HG03354 (cell line): ENCODE measurements around the gene ZCWPW1.
A peak's percentile ranks its signal among the peaks of the same experiment; 100 is the strongest.
"Not testable (repeated sequence)": the region's sequence is repeated elsewhere in the genome, so short reads cannot be mapped to it uniquely, and the experiment has no call there.

Experiments
- ATAC-seq: cut with Tn5 transposase; IDR thresholded peaks from one replicate; pipeline ENCODE4 v1.9.1; 2021; ENCODE audit warnings: mild to moderate bottlenecking; ENCODE audit not compliant: unreplicated experiment, poor library complexity, severe bottlenecking

The ZCWPW1 gene

DNA sequence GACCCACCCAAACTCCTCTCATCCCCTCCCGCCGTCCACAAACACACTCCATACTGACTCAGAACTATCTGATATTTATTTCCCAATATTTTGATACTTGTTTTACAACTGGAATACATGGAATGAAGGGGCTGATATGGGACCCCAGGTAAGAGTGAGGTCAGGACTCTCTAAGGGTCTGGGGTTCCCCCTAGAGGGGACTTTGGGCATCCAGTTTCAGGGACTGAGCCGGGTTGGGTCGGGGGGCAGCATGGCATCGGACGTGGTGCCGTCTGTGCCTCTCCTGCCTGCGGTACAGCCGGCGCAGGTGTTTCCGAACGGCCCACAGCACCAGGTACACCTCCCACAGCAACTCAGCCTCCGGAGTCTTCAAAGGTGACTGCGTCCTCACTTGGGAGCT, 28.1 kb upstream of the ZCWPW1 start:
- no peak for ATAC-seq

DNA sequence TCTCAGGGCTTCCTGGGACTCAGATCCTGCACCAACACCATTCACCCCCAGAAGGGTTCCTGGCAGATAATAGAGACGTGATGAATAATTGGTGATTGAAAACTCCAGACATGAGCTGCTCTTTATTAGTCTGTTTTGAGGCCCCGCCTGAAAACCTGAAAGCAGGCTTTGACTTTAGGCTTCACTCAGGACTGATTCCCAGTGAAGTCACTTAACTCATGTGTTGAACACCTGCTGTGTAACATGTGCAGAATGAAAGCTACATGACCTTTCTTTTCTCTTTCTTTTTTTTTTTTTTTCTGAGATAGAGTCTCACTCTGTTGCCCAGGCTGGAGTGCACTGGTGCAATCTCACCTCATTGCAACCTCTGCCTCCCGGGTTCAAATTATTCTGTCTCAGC, 26.7 kb upstream of the ZCWPW1 start:
- no peak for ATAC-seq

DNA sequence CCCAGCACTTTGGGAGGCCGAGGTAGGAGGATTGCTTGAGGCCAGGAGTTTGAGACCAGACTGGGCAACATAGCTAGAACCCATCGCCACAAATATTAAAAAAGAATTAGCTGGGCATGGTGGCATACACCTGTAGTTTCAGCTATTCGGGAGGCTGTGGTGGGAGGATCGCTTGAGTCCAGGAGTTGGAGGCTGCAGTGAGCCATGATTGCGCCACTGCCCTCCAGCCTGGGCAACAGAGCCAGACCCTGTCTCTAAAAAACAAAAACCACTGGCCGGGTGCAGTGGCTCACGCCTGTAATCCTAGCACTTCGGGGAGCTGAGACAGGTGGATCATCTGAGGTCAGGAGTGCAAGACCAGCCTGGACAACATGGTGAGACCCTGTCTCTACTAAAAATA, 25.4 kb upstream of the ZCWPW1 start:
- not testable (repeated sequence) for ATAC-seq

DNA sequence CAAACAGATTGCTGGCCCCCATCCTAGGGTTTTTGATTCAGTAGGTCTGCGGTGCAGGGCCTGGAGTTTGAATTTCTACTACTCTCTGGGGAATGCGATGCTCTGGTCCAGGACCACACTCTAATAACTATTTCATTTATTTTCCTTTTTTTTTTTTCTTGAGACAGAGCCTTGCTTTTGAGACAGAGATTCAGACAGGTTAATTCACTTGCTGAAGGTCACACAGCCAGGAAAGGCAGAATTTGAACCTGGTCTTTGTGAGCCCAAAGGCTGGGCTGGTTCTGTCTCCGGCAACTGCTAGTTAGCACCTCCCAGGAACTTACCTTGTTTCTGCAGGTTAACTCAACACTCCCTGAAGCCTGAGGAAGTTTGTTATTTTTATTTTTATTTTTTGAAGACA, 24.0 kb upstream of the ZCWPW1 start:
- no peak for ATAC-seq

DNA sequence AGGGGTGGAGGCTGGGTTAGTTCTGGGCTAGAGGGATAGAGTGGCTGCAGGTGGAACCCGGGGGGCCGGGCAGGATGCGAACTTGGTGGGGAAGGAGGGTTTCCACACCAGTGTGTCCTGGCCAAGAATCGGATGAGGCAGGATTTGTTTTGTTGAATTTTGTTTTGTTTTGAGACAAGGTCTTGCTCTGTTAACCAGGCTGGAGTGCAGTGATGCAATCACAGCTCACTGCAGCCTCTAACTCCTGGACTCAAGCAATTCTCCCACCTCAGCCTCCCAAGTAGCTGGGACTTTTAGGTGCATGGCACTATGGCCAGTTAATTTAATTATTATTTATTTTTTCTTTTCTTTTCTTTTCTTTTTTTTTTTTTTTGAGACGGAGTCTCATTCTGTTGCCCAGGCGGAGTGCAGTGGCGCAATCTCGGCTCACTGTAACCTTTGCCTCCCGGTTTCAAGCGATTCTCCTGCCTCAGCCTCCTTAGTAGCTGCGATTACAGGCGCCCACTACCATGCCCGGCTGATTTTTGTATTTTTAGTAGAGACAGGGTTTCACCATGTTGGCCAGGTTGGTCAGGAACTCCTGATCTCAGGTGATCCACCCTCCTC, 20.8 kb upstream of the ZCWPW1 start:
- ATAC-seq, result no peak

DNA sequence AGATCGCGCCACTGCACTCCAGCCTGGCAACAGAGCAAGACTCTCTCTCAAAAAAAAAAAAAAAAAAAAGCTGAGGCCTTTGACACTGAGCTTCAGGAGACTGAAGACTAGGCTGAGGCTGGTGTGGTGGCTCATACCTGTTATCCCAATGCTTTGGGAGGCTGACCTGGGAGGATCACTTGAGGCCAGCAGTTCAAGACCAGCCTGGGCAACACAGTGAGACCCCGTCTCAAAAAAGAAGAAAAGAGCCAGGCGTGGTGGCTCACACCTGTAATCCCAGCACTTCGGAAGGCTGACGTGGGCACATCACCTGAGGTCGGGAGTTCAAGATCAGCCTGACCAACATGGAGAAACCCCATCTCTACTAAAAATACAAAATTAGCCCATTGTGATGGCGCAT, 18.9 kb upstream of the ZCWPW1 start:
- ATAC-seq, result not testable (repeated sequence)

DNA sequence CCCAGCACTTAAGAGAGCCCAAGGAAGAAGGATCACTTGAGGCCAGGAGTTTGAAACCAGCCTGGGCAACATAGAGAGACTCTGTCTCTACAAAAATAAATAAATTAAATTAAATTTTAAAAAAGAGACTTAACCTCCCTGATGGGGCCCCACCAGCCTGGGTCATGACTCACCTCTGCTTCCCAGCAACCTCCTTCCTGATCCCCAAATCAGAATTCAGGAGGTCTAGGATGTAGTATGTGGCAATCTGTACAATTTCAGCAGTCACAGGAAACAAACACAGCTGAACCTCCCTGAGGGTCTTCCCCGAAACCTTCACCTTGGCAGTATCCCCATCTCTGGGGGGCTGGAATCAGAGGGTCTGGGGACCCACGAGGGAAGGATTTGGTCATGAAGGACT, 17.5 kb upstream of the ZCWPW1 start:
- ATAC-seq, result no peak

DNA sequence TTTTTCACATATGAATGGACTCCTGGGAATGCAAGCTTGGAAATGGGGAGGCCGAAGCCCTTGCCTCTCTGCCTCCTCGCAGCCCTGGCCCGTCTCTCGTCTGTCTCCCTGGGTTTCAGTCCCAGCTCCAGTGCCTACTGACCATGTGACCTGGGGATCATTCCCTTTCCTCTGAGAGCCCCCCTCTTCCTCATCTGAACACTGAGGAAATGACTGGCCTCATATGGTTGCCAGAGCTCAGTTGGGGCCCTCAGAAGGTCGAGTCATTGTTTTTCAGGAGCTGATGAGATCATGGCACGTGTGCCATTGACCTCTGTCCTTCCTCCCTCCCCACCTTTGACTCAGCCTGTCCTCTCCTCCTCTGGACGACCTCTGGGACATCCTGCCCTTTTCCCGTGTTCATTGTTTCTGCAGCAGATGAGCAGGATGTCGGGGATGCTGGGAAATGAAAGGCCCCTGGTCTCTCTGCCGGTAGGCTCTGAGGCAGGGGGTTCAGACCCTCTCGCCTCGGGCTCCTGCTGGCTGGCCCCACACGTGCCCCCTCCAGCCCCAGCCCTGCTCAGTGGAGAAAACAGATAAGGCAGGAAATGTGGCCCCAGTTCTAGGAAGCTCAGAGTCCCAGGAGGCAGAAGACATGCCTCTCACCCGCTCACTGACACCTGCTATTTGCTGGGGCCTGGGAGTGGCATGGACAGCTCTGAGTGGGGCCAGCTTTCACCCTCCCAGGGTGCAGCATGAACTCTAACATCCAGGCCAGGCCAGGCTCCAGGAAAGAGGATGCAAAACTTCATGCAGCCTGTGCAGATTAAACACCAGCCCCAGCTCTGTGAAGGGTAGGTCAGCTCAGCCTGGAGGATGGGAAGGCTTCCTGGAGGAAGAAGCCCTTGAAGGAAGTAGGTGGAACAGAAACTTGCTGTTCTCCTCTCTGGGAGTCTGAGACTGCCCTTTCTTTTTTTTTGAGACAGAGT, 16.1 kb upstream of the ZCWPW1 start:
- ATAC-seq, result no peak

DNA sequence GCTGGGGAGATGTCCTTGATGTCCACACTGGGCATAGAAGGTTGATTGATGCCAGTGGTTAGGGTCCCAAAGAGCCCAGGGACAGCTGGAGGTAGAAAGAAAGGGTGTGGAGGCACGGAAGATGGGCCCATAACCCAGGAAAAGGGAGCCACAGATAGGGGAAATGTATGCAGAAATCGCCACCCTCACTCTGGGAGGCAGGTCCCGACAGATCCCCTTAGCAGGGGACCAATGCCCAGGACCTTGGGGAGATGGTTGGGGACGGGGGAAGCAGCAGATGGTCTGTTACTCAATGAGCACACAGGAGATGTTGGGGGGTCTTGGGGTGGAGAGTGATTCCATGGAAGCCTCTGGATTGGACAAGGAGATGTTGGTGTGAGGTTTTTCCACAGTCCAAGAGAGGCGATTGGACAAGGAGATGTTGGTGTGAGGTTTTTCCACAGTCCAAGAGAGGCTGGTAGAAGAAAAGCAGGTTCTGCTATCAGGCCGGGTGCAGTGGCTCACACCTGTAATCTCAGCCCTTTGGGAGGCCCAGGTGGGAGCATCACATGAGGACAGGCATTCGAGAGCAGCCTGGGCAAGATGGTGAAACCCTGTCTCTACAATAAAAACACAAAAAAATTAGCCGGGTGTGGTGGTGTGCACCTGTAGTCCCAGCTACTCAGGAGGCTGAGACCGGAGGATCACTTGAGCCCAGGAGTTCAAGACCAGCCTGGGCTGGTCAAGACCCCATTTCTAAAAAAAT, 14.8 kb upstream of the ZCWPW1 start:
- no peak for ATAC-seq

DNA sequence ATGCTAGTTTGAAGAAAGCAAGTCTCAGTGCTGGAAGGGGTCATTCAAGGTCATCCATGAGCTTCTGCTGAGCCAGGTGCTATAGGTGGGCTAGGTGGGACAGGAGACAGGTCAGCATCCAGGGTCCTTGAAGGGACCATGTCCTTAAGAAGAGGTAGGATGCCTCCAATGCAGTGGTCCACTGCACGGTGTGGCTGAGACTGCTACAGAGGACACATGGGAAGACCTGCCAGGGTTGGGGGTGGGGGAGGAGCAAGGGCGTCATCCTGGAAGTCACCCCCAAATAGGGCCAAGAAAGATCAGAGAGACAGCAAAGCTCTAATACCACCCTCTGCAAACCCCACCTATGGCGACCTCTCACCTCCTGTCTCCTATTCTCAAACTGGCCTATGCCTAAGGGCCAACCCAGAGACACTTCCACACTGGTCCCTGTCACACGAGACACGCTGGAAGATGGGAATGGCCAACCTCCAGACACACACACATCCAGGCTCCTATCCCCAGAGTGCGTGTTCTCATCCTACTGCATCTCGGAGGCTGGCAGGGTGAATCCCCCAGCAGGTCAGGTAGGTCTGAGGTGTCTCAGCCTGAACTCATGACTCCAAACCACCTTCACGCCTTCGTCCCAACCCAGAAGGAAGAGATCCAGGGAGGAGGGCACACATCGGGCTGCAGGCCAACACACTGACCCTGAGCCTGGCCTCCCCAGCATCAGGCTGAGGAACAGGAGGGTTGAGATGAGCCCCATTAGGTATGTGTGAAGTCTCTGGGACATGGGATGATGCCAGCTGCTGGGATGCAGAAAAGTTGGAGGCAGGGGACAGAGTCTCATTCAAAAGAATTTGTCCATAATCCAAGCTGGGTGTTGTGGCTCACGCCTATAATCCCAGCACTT, 13.4 kb upstream of the ZCWPW1 start:
- no peak for ATAC-seq

DNA sequence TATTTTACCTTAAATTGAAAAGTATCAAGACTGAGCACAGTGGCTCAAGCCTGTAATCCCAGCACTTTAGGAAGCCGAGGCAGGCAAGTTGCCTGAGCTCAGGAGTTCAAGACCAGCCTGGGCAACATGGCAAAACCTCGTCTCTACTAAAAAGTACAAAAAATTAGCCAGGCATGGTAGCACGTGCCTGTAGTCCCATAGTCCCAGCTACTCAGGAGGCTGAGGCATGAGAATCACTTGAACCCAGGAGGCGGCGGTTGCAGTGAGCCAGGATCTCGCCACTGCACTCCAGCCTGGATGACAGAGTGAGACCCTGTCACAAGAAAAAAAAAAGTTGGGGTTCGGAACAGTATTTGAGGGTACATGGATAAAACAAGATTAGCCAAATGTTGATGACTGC, 10.7 kb upstream of the ZCWPW1 start:
- not testable (repeated sequence) for ATAC-seq

DNA sequence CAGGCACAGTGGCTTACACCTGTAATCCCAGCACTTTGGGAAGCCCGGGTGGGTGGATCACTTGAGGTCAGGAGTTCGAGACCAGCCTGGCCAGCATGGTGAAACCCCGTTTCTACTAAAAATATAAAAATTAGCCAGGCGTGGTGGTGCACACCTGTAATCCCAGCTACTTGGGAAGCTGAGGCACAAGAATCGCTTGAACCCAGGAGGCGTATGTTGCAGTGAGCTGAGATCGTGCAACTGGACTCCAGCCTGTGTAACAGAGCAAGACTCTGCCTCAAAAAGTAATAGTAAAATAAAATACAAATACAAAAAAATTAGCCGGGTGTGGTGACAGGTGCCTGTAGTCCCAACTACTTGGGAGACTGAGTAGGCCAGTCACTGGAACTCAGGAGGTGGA, 10.2 kb upstream of the ZCWPW1 start:
- not testable (repeated sequence) for ATAC-seq

DNA sequence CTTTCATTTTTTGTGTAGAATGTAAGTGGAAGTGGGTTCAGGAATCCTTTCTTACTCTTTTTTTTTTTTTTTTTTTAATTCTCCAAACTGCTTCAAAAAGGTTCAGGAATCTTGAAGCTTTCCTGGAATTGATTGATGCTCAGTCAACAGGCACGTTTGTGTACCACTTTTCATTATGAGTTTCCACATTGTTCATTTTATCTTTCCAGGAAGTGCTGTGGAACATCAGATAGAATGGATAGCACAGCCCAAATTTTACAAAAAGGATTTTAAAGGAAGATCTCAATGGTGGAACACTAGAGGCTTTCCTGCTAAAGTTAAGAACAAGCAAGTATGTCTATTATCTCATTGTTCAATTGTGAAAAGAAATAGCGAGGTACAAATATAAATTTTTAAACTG, 9.7 kb upstream of the ZCWPW1 start:
- no peak for ATAC-seq

DNA sequence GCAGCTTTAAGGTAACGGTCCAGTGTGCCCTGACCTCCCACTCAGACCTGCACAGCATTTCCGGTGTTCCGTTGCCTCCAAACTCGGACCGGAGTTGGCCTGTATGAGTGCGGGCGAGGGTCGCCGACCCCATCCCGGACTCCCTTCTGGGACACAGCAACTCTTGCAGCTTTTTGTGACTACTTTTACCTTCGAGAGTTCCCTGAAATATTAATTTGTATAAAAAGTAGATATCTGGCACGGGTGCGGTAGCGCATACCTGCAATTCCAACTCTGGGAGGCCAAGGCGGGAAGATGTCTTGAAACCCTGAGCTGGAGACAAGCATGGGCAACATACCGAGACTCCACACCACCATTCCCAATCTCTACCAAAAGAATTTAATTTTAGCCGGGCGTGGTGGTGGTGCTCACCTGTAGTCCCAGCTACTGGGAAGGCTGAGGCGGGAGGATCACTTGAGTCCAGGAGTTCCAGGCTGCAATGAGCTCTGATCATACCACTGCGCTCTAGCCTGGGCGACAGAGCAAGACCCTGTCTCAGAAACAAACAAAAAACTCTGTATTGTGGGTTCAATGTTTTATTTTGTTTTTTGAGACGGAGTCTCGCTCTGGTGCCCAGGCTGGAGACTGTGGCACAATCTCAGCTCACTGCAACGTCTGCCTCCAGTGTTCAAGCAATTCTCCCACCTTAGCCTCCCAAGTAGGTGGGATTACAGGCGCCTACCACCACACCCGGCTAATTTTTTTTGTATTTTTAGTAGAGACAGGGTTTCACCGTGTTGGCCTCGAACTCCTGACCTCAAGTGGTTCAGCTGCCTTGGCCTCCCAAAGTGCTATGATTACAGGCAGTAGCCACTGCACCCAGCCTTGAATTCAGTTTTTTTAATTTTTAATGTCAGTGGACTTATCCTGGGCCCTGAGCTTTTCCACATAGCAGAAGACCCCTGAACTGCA, 8.9 kb upstream of the ZCWPW1 start:
- no peak for ATAC-seq

DNA sequence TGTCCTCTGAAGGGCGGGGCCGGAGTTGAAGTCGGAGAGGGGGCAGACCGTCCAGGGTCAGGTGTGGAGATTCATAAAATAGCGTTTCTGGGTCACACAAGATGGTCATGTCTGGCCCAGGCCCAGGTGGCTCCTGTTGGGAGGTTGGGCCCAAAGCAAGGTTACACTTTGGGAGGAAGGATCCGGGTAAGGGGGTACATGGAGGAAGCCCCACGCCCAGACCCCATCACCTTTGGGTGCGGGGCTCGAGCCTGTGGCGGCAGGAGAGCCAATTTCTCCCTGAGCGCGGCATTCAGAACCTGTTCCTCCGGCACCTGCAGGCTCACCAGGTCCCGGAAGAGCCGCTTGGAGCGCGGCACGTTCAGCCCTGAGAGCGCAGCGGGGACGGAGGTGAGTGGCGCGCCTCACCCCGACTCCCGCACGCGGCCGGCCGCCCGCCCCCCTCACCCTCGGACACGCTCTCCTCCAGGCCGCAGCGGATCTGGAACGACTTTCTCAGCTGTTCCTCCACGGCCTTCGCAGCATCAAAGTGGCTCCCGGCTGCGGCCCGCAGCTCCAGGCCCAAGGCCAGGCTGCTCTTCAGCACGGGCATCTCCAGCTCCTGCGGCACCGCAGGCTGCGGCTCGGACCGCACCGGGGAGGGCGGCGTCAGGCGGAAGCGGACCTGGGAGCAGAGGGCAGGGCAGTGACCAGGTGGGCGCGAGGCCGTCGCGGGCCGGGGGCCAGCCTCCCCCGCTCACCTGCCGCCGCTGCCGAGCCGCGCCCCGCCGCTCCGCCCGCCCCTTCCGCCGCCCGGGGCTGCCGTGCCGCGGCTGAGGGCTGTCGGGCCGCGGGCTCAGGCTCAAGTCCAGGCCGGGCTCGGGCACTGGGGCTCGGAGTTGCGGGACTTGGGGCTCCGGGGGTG, 7.2 kb upstream of the ZCWPW1 start:
- peak; percentile 34 for ATAC-seq

DNA sequence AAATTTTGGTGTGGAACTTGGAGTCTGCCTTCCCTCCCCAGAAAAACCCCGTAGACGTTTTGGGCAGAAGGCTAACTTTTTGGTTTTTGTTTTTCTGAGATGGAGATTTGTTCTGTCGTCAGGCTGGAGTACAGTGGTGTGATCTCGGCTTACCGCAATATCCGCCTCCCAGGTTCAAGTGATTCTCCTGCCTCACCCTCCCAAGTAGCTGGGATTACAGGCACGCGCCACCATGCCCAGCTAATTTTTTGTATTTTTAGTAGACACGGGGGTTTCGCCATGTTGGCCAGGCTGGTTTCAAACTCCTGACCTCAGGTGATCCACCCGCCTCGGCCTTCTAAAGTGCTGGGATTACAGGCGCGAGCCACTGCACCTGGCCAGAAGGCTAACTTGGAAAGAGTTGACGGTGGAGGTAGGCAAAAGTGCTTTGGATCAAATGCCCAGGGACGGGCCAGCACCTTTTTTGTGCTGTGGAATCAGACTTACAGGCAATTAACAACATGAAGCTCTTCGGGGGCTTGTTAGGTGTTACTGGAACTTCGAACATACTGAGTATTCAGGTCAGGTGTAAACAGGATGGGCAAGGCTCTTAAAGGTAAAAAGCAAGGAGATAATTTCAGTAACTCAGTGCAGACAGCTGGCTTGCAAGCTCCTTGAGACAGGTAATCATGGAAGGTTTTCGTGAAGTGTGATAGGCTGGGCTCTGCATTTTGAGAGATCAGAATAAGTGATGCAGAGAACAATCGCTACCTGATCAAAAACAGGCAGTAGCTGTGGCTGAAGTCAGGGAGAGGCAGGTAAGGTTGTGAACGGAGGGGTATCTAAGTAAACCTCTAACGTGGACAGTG, 6.0 kb upstream of the ZCWPW1 start:
- ATAC-seq, result no peak
